Measurements from ENCODE around the gene TNF. TPM values are rescaled to one million over a fixed set of nuclear protein-coding genes. Genes with fewer than 3 reads are reported as not detected.

TNF gene
- total and polyA plus RNA-seq, 2 of the 13 experiments (the other 11 are each of a cell fraction or from before 2014, with no cell fraction given): not detected

GRCh38 chr6:31578184-31579118, 3.1 kb downstream of the TNF start:
- peaks cover 25% of the 10 kb centered on the region for H3K4me1 ChIP-seq (ENCODE audit: insufficient read depth, low read length)
- POLR2A ChIA-PET: interaction anchor here (1.6 to 2.3 kb wide), 3 partner anchors 20 to 86 kb away, joined by 4 to 9 read pairs (median 6); partner anchors contain the start of genes DDX39B and GPANK1
- peaks cover 16 to 89% of the 10 kb centered on the region in 2 experiments for H3K27me3 ChIP-seq (ENCODE audit: control insufficient read depth in 1 of 2, insufficient read depth in 2 of 2, low read length in 2 of 2)
- WGBS (ENCODE audit: low lambda C conversion rate): 49% methylated on average over 10 of the region's 12 CpGs
- H3K9me3 ChIP-seq (ENCODE audit: low read length): no peaks in the 10 kb centered on the region
- intact Hi-C loops (cut with micrococcal nuclease; ENCODE audit: unreplicated experiment): no loop called here
- H3K79me2 ChIP-seq (ENCODE audit: insufficient read depth, low read length): no peaks in the 10 kb centered on the region
- H2AFZ ChIP-seq (ENCODE audit: low read length): no peak overlapping the region
- H3K4me2 ChIP-seq (ENCODE audit: low read depth, low read length): no peak overlapping the region
- DNase-seq (ENCODE audit: low spot score): no peak
- FAIRE-seq: no peak
- CTCF ChIA-PET (ENCODE audit: low intra/inter-chr PET ratio, low total read pairs): no interaction called here
- no peak overlapping the region for H3K4me3 ChIP-seq (replicated peaks in 1 of 3; ENCODE audit: insufficient read depth in 1 of 3, low read depth in 2 of 3, low read length in 3 of 3)
- no peak for ATAC-seq
- H3K9ac ChIP-seq (ENCODE audit: insufficient read depth, low read depth, low read length): no peak overlapping the region
- in situ Hi-C loops (cut with HindIII; ENCODE audit: extremely low pct_ligation_motif_present, low pct_unique_long_range_greater_than_20kb): no loop called here
- no peak overlapping the region for H3K27ac ChIP-seq (ENCODE audit: extremely low read length, insufficient read depth, low read length)
- BruUV-seq (replicated peaks): TSS peak; percentile 52
- H4K20me1 ChIP-seq (ENCODE audit: insufficient read depth, low read length): no peaks in the 10 kb centered on the region
- no peaks in the 10 kb centered on the region for H3K36me3 ChIP-seq (replicated peaks in 1 of 2; ENCODE audit: control insufficient read depth in 1 of 2, insufficient read depth in 2 of 2, low read length in 2 of 2)
- TF ChIP-seq NR2F1 (CRISPR knock-in tag; IDR thresholded peaks at IDR 0.05) (no peak), ZNF337 (CRISPR knock-in tag; IDR thresholded peaks at IDR 0.05; ENCODE audit: borderline replicate concordance, low read depth) (no peak), PRPF4 (IDR thresholded peaks at IDR 0.05; ENCODE audit: low read depth, low read length, poor library complexity, severe bottlenecking) (no peak), ZFP36 (IDR thresholded peaks at IDR 0.05; ENCODE audit: borderline replicate concordance, low read depth, low read length, partially characterized antibody) (no peak), FOXP4 (CRISPR knock-in tag; IDR thresholded peaks at IDR 0.05) (no peak), ZSCAN12 (CRISPR knock-in tag; IDR thresholded peaks at IDR 0.05) (no peak), ZNF576 (CRISPR knock-in tag; IDR thresholded peaks at IDR 0.05) (no peak), ZNF710 (CRISPR knock-in tag; IDR thresholded peaks at IDR 0.05; ENCODE audit: borderline replicate concordance) (no peak), XRCC5 (optimal IDR thresholded peaks at IDR 0.05; ENCODE audit: low read length) (no peak), ZNF598 (CRISPR knock-in tag; IDR thresholded peaks at IDR 0.05; ENCODE audit: borderline replicate concordance) (no peak), ZNF770 (CRISPR knock-in tag; IDR thresholded peaks at IDR 0.05) (no peak), FOXA3 (CRISPR knock-in tag; IDR thresholded peaks at IDR 0.05) (no peak), HNRNPUL1 (IDR thresholded peaks at IDR 0.05; ENCODE audit: low read depth, low read length) (no peak)
- TF ChIP-seq, protein P1, sequence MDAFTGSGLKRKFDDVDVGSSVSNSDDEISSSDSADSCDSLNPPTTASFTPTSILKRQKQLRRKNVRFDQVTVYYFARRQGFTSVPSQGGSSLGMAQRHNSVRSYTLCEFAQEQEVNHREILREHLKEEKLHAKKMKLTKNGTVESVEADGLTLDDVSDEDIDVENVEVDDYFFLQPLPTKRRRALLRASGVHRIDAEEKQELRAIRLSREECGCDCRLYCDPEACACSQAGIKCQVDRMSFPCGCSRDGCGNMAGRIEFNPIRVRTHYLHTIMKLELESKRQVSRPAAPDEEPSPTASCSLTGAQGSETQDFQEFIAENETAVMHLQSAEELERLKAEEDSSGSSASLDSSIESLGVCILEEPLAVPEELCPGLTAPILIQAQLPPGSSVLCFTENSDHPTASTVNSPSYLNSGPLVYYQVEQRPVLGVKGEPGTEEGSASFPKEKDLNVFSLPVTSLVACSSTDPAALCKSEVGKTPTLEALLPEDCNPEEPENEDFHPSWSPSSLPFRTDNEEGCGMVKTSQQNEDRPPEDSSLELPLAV (CRISPR knock-in tag; conservative IDR thresholded peaks at IDR 0.05; ENCODE audit: low read depth): no peak
